ENCODE results near the gene CD80. TPM values are rescaled to one million over a fixed set of nuclear protein-coding genes. Genes with fewer than 3 reads are reported as not detected.

The CD80 gene
- total and polyA plus RNA-seq, 10 of the 15 experiments (the other 5 are each of a cell fraction or from before 2014, with no cell fraction given): 41.4 to 137 (median 58.1) TPM

DNA sequence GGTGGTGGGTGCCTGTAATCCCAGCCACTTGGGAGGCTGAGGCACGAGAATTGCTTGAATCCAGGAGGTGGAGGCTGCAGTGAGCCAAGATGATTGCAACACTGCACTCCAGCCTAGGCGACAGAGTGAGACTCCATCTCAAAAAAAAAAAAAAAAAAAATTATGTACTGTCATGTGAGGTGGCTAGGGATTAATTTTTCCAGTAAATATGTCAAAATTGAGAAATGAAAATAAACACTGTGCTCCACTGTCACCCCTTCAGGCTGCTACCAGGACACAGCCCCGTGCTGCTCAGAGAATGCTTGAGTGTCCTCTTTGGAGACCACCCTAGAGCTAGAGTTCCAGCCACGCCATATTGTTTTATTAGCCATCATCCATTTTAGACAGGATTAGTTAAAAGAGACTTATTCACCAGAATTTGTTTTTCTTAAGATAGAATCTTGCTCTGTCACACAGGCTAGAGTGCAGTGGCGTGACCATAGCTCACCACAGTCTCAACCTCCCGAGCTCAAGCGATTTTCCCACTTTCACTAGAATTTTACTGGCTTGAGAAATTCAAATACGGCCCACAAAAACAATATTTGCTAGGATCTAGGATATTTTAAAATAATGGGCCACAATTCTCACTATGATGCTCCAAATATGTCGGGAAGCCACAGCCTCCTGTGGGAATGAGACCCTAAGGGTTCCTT is 642 bp downstream of the CD80 start (continued):
- TF ChIP-seq, protein P1, sequence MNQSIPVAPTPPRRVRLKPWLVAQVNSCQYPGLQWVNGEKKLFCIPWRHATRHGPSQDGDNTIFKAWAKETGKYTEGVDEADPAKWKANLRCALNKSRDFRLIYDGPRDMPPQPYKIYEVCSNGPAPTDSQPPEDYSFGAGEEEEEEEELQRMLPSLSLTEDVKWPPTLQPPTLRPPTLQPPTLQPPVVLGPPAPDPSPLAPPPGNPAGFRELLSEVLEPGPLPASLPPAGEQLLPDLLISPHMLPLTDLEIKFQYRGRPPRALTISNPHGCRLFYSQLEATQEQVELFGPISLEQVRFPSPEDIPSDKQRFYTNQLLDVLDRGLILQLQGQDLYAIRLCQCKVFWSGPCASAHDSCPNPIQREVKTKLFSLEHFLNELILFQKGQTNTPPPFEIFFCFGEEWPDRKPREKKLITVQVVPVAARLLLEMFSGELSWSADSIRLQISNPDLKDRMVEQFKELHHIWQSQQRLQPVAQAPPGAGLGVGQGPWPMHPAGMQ (IDR thresholded peaks at IDR 0.05; ENCODE audit: borderline replicate concordance): no peak
- TF ChIP-seq, protein P2, sequence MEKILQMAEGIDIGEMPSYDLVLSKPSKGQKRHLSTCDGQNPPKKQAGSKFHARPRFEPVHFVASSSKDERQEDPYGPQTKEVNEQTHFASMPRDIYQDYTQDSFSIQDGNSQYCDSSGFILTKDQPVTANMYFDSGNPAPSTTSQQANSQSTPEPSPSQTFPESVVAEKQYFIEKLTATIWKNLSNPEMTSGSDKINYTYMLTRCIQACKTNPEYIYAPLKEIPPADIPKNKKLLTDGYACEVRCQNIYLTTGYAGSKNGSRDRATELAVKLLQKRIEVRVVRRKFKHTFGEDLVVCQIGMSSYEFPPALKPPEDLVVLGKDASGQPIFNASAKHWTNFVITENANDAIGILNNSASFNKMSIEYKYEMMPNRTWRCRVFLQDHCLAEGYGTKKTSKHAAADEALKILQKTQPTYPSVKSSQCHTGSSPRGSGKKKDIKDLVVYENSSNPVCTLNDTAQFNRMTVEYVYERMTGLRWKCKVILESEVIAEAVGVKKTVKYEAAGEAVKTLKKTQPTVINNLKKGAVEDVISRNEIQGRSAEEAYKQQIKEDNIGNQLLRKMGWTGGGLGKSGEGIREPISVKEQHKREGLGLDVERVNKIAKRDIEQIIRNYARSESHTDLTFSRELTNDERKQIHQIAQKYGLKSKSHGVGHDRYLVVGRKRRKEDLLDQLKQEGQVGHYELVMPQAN (conservative IDR thresholded peaks at IDR 0.05): no peak
- TF ChIP-seq RUNX3 (IDR thresholded peaks at IDR 0.05; ENCODE audit: low read length) (peak; percentile 37; the same call in 1 of the 2 replicates), KLF5 (IDR thresholded peaks at IDR 0.05; ENCODE audit: partially characterized antibody) (no peak)
- TF ChIP-seq, protein P3, sequence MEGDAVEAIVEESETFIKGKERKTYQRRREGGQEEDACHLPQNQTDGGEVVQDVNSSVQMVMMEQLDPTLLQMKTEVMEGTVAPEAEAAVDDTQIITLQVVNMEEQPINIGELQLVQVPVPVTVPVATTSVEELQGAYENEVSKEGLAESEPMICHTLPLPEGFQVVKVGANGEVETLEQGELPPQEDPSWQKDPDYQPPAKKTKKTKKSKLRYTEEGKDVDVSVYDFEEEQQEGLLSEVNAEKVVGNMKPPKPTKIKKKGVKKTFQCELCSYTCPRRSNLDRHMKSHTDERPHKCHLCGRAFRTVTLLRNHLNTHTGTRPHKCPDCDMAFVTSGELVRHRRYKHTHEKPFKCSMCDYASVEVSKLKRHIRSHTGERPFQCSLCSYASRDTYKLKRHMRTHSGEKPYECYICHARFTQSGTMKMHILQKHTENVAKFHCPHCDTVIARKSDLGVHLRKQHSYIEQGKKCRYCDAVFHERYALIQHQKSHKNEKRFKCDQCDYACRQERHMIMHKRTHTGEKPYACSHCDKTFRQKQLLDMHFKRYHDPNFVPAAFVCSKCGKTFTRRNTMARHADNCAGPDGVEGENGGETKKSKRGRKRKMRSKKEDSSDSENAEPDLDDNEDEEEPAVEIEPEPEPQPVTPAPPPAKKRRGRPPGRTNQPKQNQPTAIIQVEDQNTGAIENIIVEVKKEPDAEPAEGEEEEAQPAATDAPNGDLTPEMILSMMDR (IDR thresholded peaks at IDR 0.05 in 2 of 3, conservative IDR thresholded peaks at IDR 0.05 in 1 of 3; ENCODE audit: control insufficient read depth in 2 of 3, extremely low read depth in 1 of 3, insufficient read depth in 1 of 3, low read depth in 3 of 3, low read length in 3 of 3): 0 out of 6 replicates have a peak, but pooled peaks of 1 of the 3 experiments have one; percentile 2
